NCI-H1092 (cell line): ENCODE results near the gene IL34.
A peak's percentile ranks its signal among the peaks of the same experiment; 100 is the strongest.
"Not testable (repeated sequence)": the region's sequence is repeated elsewhere in the genome, so short reads cannot be mapped to it uniquely, and the experiment has no call there.

Experiments
- DNase-seq: peaks from one replicate; lab custom pipeline; 2025; lab: John Stamatoyannopoulos, UW

IL34 gene

GRCh38 chr16:70632273-70632672 lies 14.1 kb upstream of the IL34 start:
- no peak for DNase-seq

GRCh38 chr16:70633617-70634016 lies 12.7 kb upstream of the IL34 start:
- not testable (repeated sequence) for DNase-seq

- DNase-seq: no peak
Measured at GRCh38 chr16:70634861-70635260, 11.5 kb upstream of the IL34 start.

- DNase-seq: no peak
Measured at GRCh38 chr16:70635336-70636016, 10.9 kb upstream of the IL34 start.

- DNase-seq: no peak
Measured at GRCh38 chr16:70638814-70639792, 7.3 kb upstream of the IL34 start.

- DNase-seq: no peak
Measured at GRCh38 chr16:70642633-70643032, 3.7 kb upstream of the IL34 start.

- not testable (repeated sequence) for DNase-seq
Measured at GRCh38 chr16:70643264-70643663, 3.1 kb upstream of the IL34 start.

- no peak for DNase-seq
Measured at GRCh38 chr16:70644763-70645597, 1.4 kb upstream of the IL34 start.

- DNase-seq: no peak
Measured at GRCh38 chr16:70647441-70648359, 1.3 kb downstream of the IL34 start.

- DNase-seq: no peak
Measured at GRCh38 chr16:70648606-70649005, 2.2 kb downstream of the IL34 start.

- no peak for DNase-seq
Measured at GRCh38 chr16:70649300-70649699, 2.9 kb downstream of the IL34 start.

- DNase-seq: no peak
Measured at GRCh38 chr16:70650216-70650615, 3.9 kb downstream of the IL34 start.

- no peak for DNase-seq
Measured at GRCh38 chr16:70651524-70651923, 5.2 kb downstream of the IL34 start.

- DNase-seq: no peak
Measured at GRCh38 chr16:70652322-70652721, 6.0 kb downstream of the IL34 start.

- no peak for DNase-seq
Measured at GRCh38 chr16:70653406-70653805, 7.0 kb downstream of the IL34 start.

- peak; percentile 52 for DNase-seq
Measured at GRCh38 chr16:70653809-70654771, 7.7 kb downstream of the IL34 start.

- no peak for DNase-seq
Measured at GRCh38 chr16:70656065-70656711, 9.8 kb downstream of the IL34 start.

- DNase-seq: no peak
Measured at GRCh38 chr16:70656712-70657263, 10.4 kb downstream of the IL34 start.

GRCh38 chr16:70657956-70658355 lies 11.6 kb downstream of the IL34 start:
- no peak for DNase-seq
